ENCODE data around the gene SIN3A. TPM values are rescaled to one million over a fixed set of nuclear protein-coding genes. Genes with fewer than 3 reads are reported as not detected.

The SIN3A gene
- total and polyA plus RNA-seq, 9 of the 15 experiments (the other 6 are each of a cell fraction or from before 2014, with no cell fraction given) = 11.1 to 70.3 (median 25.3) TPM

DNA sequence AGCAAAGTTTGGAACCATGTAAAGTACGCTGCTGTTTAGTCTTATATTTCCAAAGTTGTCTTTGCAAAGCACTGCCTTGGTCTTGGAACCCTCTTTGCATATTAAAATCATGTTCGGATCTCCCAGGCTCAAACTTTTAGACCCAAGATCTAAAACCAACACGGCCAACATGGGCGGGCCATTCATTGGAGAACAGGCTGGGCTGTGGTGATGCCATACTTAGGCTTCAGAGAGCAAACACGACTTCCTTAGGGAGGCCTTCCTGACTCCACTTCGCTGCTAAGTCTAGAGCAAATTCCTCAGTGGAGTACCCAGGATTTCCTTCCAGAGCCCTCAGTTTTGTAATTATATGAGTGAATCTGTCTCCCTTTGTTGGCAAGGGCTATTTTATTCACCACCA, 86.6 kb downstream of the SIN3A start:
- Histone ChIP-seq H3K9ac (ENCODE audit: insufficient read depth in 1 of 2, low read depth in 2 of 2, low read length in 2 of 2) (no peak overlapping the region), H3K9me3 (replicated peaks; ENCODE audit: control insufficient read depth, insufficient read depth, low read depth, low read length) (no peaks in the 10 kb centered on the region), H3K36me3 (ENCODE audit: control insufficient read depth, insufficient read depth, low read length) (peaks cover 83% of the 10 kb centered on the region; the same call in 2 of the 3 replicates), H3K4me1 (replicated peaks in 1 of 2; ENCODE audit: control insufficient read depth in 2 of 2, insufficient read depth in 2 of 2, low read length in 2 of 2) (peaks cover 12 to 25% of the 10 kb centered on the region in 2 experiments; a peak in 4 of 5 replicates), H3K4me3 (no peak overlapping the region), H4K20me1 (replicated peaks; ENCODE audit: control insufficient read depth, insufficient read depth, low read length) (peaks cover 10% of the 10 kb centered on the region), H3K9me1 (ENCODE audit: control insufficient read depth, insufficient read depth, low read length) (peaks cover 3% of the 10 kb centered on the region), H3K4me2 (ENCODE audit: insufficient read depth, low read length) (no peak overlapping the region), H3K27ac (ENCODE audit: extremely low read depth, low read depth, low read length) (no peak overlapping the region), H2AFZ (ENCODE audit: low read depth, low read length) (no peak overlapping the region), H3K79me2 (ENCODE audit: control insufficient read depth, insufficient read depth, low read length) (peaks cover 21% of the 10 kb centered on the region), H3K27me3 (ENCODE audit: control insufficient read depth in 2 of 2, insufficient read depth in 2 of 2, low read length in 2 of 2) (no peaks in the 10 kb centered on the region)
- TF ChIP-seq MCM2 (IDR thresholded peaks at IDR 0.05; ENCODE audit: low read depth) (no peak), BRCA1 (IDR thresholded peaks at IDR 0.05) (no peak), BRCA1 (CRISPR knock-in tag; IDR thresholded peaks at IDR 0.05) (no peak), FOXO4 (CRISPR knock-in tag; IDR thresholded peaks at IDR 0.05) (no peak), LCOR (CRISPR knock-in tag; IDR thresholded peaks at IDR 0.05) (no peak), GTF3C2 (IDR thresholded peaks at IDR 0.05; ENCODE audit: borderline replicate concordance, extremely low read depth, insufficient read length) (no peak), ZNF398 (CRISPR knock-in tag; IDR thresholded peaks at IDR 0.05) (no peak), ZNF124 (CRISPR knock-in tag; IDR thresholded peaks at IDR 0.05) (no peak), KAT7 (CRISPR knock-in tag; IDR thresholded peaks at IDR 0.05; ENCODE audit: borderline replicate concordance) (no peak), HIVEP1 (CRISPR knock-in tag; IDR thresholded peaks at IDR 0.05) (no peak), ZNF133 (CRISPR knock-in tag; IDR thresholded peaks at IDR 0.05) (no peak), TCFL5 (CRISPR knock-in tag; conservative IDR thresholded peaks at IDR 0.05) (no peak)
- no peak for FAIRE-seq
- intact Hi-C loops (cut with micrococcal nuclease) = no loop called here
- ChIA-PET POLR2A (interaction anchor here (1.0 kb wide), 1 partner anchor 184 kb away, joined by 3 read pairs; no protein-coding TSS in a partner anchor), CTCF (ENCODE audit: low intra/inter-chr PET ratio) (no interaction called here)
- 86% methylated on average over 6 of the region's 6 CpGs for WGBS (ENCODE audit: insufficient coverage, low coverage, missing lambda C conversion rate)
- DNase-seq (ENCODE audit: extremely low read depth in 1 of 4, low spot score in 3 of 4) = no peak
- no TSS peak for BruUV-seq (replicated peaks)
- in situ Hi-C loops (cut with MboI) = loop anchor here (5.0 kb wide), 1 partner anchor 312 kb away; no protein-coding TSS in a partner anchor
- no peak for ATAC-seq

Data from K562 (cell line).